A549 treated with RU486 at 1 μM for 4 hours (cell line): ENCODE measurements around the gene TTC1. TPM values are rescaled to one million over a fixed set of nuclear protein-coding genes. Genes with fewer than 3 reads are reported as not detected.

Source experiments
- total RNA-seq: library from RNA; stranded (reverse); fragments of 200-300 nt; extraction: Qiagen RNA extraction; gene quantifications from 5 replicates; pipeline ENCODE4 v1.2.3, GENCODE V29; 2022; ENCODE audit warnings: low read depth

TTC1 gene
- 65.7 to 74.1 TPM (median 67.7 TPM) in 5 replicates for total RNA-seq

DNA sequence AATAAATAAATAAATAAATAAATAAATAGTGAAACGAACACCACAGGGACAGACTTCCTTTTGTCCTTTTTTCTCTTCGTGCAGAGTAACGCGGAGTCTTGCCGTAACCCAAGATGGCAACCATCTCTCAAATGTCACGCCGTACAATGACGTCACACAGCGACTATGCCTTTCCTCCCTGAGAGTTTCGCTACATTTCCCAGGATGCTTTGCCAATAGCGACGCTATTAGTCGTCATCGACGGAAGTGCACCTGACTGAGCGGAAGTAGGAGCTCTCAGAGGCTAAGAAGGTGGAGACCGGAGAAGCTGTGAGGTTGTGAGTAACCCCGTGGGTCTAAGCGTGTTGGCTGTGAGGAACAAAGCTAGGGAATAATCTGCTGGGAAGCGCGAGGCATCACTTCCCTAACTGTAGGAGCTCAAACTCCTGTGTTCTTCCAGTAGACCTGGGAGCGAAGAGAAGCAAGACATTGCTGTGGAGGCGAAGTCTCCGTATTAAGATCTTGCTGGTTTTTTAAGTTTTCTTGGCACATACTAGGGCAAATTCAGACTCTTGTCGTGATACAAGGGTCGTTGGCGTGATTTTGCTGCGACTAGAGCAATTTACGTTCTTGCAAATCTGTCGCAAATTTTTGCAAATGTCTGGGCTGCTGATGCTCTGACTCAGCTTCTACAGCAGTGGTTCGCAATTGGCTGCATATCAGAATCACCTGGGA lies at the start of gene TTC1:
Gene TTC1 (plus strand): TSS at position 263 of the 714 bp plus-strand sequence. CDS start 1,390 bp downstream, outside the sequence.

Other genes starting within 250 kb of the TTC1 start
- 9.1 to 13.9 TPM (median 11.2 TPM) in 5 replicates for gene ADRA1B, start 92.7 kb upstream of the TTC1 start, total RNA-seq
- 6.9 to 13.2 TPM (median 11.3 TPM) in 5 replicates for gene PWWP2A, start 110.3 kb downstream of the TTC1 start, total RNA-seq
- 0.87 to 1.6 TPM (median 1.5 TPM) in 5 replicates for gene FABP6, start 220.4 kb downstream of the TTC1 start, total RNA-seq